HepG2 (cell line): ENCODE measurements around the gene TMEM63B. TPM values are rescaled to one million over a fixed set of nuclear protein-coding genes. Genes with fewer than 3 reads are reported as not detected.

ENCODE experiments used
- CCAR2 ChIP-seq: fragments of 200-400 bp; formaldehyde crosslinking; optimal IDR thresholded peaks from 2 replicates; pipeline ENCODE3; 2018; ENCODE audit warnings: low read depth, mild to moderate bottlenecking, low read length, moderate library complexity
- E2F5 ChIP-seq: sonication (generic); formaldehyde crosslinking; conservative IDR thresholded peaks from 2 replicates; pipeline ENCODE4 v1.4.0; 2020; ENCODE audit warnings: missing genetic modification reagents
- FLYWCH1 ChIP-seq: sonication (generic); formaldehyde crosslinking; IDR thresholded peaks from 2 replicates; pipeline ENCODE4 v1.8.1; 2023; ENCODE audit warnings: mild to moderate bottlenecking, missing genetic modification reagents
- HBP1 ChIP-seq: IDR thresholded peaks from 2 replicates; pipeline ENCODE4 v1.6.1; 2016; ENCODE audit warnings: low read depth, control low read depth
- JARID2 ChIP-seq: sonication (generic); formaldehyde crosslinking; IDR thresholded peaks from 2 replicates; pipeline ENCODE4 v1.8.1; 2023; ENCODE audit warnings: missing genetic modification reagents, inconsistent platforms; ENCODE audit not compliant: insufficient replicate concordance
- KIAA2018 ChIP-seq: sonication (generic); formaldehyde crosslinking; IDR thresholded peaks from 2 replicates; pipeline ENCODE4 v1.5.0; 2020; ENCODE audit warnings: mild to moderate bottlenecking, missing genetic modification reagents, borderline replicate concordance
- MIER3 ChIP-seq: IDR thresholded peaks from 2 replicates; pipeline ENCODE4 v1.6.1; 2016; ENCODE audit warnings: missing compliant biosample characterization, borderline replicate concordance
- MTF2 ChIP-seq: sonication (generic); formaldehyde crosslinking; IDR thresholded peaks from 2 replicates; pipeline ENCODE4 v1.5.0; 2020; ENCODE audit warnings: missing genetic modification reagents, borderline replicate concordance
- MYC ChIP-seq: sonication (generic); formaldehyde crosslinking; IDR thresholded peaks from 2 replicates; pipeline ENCODE4 v1.9.0; 2021; ENCODE audit warnings: missing genetic modification reagents, borderline replicate concordance
- PAF1 ChIP-seq: IDR thresholded peaks from 2 replicates; pipeline ENCODE4 v1.6.1; 2016; ENCODE audit warnings: missing genetic modification reagents, missing compliant biosample characterization
- TEAD2 ChIP-seq: sonication (generic); formaldehyde crosslinking; IDR thresholded peaks from 2 replicates; pipeline ENCODE4 v1.9.0; 2021; ENCODE audit warnings: missing genetic modification reagents
- ZBTB49 ChIP-seq: sonication (generic); formaldehyde crosslinking; IDR thresholded peaks from 2 replicates; pipeline ENCODE4 v1.4.0; 2020; ENCODE audit warnings: missing genetic modification reagents, borderline replicate concordance
- ZFP36 ChIP-seq: fragments of 150-350 bp; IDR thresholded peaks from 2 replicates; pipeline ENCODE4 v1.6.1; 2018; ENCODE audit warnings: borderline replicate concordance, low read length, low read depth; ENCODE audit not compliant: partially characterized antibody
- ZFP62 ChIP-seq: sonication (generic); formaldehyde crosslinking; IDR thresholded peaks from 2 replicates; pipeline ENCODE4 v1.4.0; 2020; ENCODE audit warnings: missing genetic modification reagents
- ZNF225 ChIP-seq: sonication (generic); formaldehyde crosslinking; IDR thresholded peaks from 2 replicates; pipeline ENCODE4 v1.4.0; 2020; ENCODE audit warnings: mild to moderate bottlenecking, missing genetic modification reagents
- ZNF629 ChIP-seq: sonication (generic); formaldehyde crosslinking; conservative IDR thresholded peaks from 2 replicates; pipeline ENCODE4 v1.5.0; 2020; ENCODE audit warnings: missing genetic modification reagents
- ZNF678 ChIP-seq: sonication (generic); formaldehyde crosslinking; IDR thresholded peaks from 2 replicates; pipeline ENCODE4 v1.4.0; 2020; ENCODE audit warnings: mild to moderate bottlenecking, missing genetic modification reagents
- ZNF761 ChIP-seq: sonication (generic); formaldehyde crosslinking; conservative IDR thresholded peaks from 2 replicates; pipeline ENCODE4 v1.4.0; 2020; ENCODE audit warnings: mild to moderate bottlenecking, missing genetic modification reagents
- polyA plus RNA-seq, 8 experiments: library from polyadenylated mRNA; depleted of rRNA in 3 of 8; stranded (reverse) in 7 of 8; unstranded in 1 of 8; fragments of >200 nt; fragmentation: Illumina TruSeq in 4 of 8; extraction: Trizol in 4 of 8; gene quantifications; 2 replicates each; pipeline versions ENCODE4 v1.2.1 to v1.2.3, GENCODE V29; 2011 to 2016; ENCODE audit warnings: low read depth in 4 of 8, missing spikeins in 1 of 8, mixed read lengths in 1 of 8; ENCODE audit not compliant: insufficient read depth in 1 of 8
- total RNA-seq, 5 experiments: library from RNA; depleted of rRNA; stranded (reverse); fragments of >200 nt; fragmentation: Illumina TruSeq; extraction: Trizol; gene quantifications; 2 replicates each; pipeline ENCODE4 v1.2.3, GENCODE V29; 2016; ENCODE audit warnings: low read depth in 1 of 5

Gene TMEM63B
- total and polyA plus RNA-seq, 2 of the 13 experiments (the other 11 are each of a cell fraction or from before 2014, with no cell fraction given) = 27.4 to 75.8 TPM

GRCh38 chr6:44096612-44097011 is 30.7 kb upstream of the TMEM63B start (continued):
- TF ChIP-seq HBP1 = no peak
- TF ChIP-seq MTF2 (CRISPR knock-in tag) = no peak
- TF ChIP-seq JARID2 (CRISPR knock-in tag) = peak; percentile 34
- TF ChIP-seq ZFP62 (CRISPR knock-in tag) = no peak
- 0 out of 2 replicates have a peak, but pooled peaks have one; percentile 41 for TF ChIP-seq ZNF678 (CRISPR knock-in tag)
- TF ChIP-seq ZFP36 = peak; percentile 23
- TF ChIP-seq FLYWCH1 (CRISPR knock-in tag) = no peak
- peak; percentile 49; the same call in 1 of the 2 replicates for TF ChIP-seq ZNF225 (CRISPR knock-in tag)
- no peak for TF ChIP-seq KIAA2018 (CRISPR knock-in tag)
- no peak for TF ChIP-seq ZNF761 (CRISPR knock-in tag)
- TF ChIP-seq MYC (CRISPR knock-in tag) = peak; percentile 37; the same call in 1 of the 2 replicates
- TF ChIP-seq ZBTB49 (CRISPR knock-in tag) = 0 out of 2 replicates have a peak, but pooled peaks have one; percentile 75
- no peak for TF ChIP-seq PAF1 (CRISPR knock-in tag)
- TF ChIP-seq MIER3 (CRISPR knock-in tag) = 0 out of 2 replicates have a peak, but pooled peaks have one; percentile 55
- no peak for TF ChIP-seq E2F5 (CRISPR knock-in tag)
- TF ChIP-seq TEAD2 (CRISPR knock-in tag) = no peak
- TF ChIP-seq CCAR2 = no peak
- 0 out of 2 replicates have a peak, but pooled peaks have one; percentile 9 for TF ChIP-seq ZNF629
